Coronary artery (tissue), 2 donors: ENCODE results near the gene MRPL45.

ENCODE experiments used
- DNase-seq: peaks from one replicate; pipeline ENCODE4 v3.0.0-alpha.2; 2017; ENCODE audit warnings: low spot score
- H3K27ac ChIP-seq, 2 donors: fragments of 200-600 bp; sonication (generic); one replicate each; pipeline ENCODE4 v1.5.1; 2016 to 2019
- H3K4me3 ChIP-seq: fragments of 200-600 bp; sonication (generic); 2 replicates; pipeline ENCODE4 v1.5.1; 2016; ENCODE audit warnings: mild to moderate bottlenecking, moderate library complexity
- CTCF ChIP-seq: fragments of 200-600 bp; sonication (generic); IDR thresholded peaks from one replicate; pipeline ENCODE4 v1.5.1; 2019; ENCODE audit warnings: antibody characterized with exemption

Gene MRPL45

GRCh38 chr17:38325221-38325851 lies 28.4 kb downstream of the MRPL45 start:
- Histone ChIP-seq H3K27ac (no peak overlapping the region), H3K4me3 (no peak overlapping the region)
- TF ChIP-seq CTCF, result no peak
- DNase-seq, result peak; percentile 33

DNA sequence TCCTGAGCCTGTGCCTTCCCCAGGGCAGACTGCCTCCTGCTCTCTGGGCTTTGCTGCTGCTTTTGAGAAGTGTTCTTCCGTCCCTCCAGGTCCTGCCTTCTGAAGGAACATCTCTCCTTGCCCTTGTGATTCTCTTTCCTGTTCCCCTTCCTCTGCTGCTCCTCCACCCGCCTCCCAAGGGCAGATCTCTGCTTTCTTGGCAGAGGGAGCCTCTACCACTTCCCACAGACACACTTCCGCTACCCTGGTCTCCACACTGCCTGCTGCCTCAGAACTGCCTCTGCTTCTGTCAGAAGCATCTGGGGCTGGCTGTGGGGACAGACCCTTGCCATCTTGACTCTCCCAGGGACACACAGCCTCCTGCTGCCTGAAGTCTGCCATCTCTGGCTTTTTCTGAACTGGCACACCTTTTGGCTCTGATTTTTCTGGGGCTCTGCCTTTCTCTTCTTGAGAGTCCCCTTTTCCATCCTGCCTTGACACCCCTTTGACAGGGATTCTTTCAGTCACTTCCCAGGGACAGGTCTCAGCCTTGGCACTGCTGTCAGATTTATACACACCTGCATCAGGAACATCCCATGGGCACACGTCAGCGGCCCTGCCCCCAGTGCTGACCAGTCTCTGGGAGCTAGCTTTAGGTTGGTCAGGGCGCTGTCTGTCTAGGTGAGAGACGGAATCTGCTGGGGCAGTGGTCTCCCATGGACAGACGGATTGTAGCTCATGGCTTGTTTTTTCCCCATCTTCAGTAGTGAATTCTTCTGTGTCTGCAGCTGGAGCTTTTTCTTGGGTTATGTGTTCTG lies 30.2 kb downstream of the MRPL45 start:
- Histone ChIP-seq H3K27ac (peak overlapping the region in 1 of 2 donors; percentile 30), H3K4me3 (no peak overlapping the region)
- no peak for TF ChIP-seq CTCF
- peak; percentile 62 for DNase-seq

GRCh38 chr17:38327936-38328335 lies 31.0 kb downstream of the MRPL45 start:
- Histone ChIP-seq H3K27ac (no peak overlapping the region), H3K4me3 (no peak overlapping the region)
- no peak for TF ChIP-seq CTCF
- peak; percentile 26 for DNase-seq

DNA sequence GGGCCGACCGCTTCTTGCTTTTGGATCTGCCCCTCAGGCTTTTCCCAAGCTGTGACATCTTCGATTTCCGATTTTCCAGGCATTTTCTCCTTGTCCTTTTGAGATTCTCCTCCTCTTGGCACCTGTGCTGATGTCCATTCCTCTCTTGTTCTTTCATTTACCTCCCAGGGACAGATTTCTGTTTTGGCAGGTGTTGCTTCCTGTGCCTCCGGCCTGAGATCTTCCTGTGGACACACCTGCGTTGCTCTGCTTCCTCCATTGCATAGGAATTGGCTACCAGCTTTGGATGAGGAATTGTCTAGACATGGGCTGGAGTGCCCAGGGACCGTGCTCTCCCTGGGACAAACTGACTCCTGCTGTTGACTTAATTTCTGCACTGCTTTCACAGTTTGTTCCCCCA lies 31.7 kb downstream of the MRPL45 start:
- no peak for DNase-seq
- no peak for TF ChIP-seq CTCF
- Histone ChIP-seq H3K4me3 (no peak overlapping the region), H3K27ac (no peak overlapping the region)

GRCh38 chr17:38329284-38329683 lies 32.3 kb downstream of the MRPL45 start:
- no peak overlapping the region for H3K27ac ChIP-seq
- TF ChIP-seq CTCF, result no peak
- peak; percentile 53 for DNase-seq
- no peak overlapping the region for H3K4me3 ChIP-seq

DNA sequence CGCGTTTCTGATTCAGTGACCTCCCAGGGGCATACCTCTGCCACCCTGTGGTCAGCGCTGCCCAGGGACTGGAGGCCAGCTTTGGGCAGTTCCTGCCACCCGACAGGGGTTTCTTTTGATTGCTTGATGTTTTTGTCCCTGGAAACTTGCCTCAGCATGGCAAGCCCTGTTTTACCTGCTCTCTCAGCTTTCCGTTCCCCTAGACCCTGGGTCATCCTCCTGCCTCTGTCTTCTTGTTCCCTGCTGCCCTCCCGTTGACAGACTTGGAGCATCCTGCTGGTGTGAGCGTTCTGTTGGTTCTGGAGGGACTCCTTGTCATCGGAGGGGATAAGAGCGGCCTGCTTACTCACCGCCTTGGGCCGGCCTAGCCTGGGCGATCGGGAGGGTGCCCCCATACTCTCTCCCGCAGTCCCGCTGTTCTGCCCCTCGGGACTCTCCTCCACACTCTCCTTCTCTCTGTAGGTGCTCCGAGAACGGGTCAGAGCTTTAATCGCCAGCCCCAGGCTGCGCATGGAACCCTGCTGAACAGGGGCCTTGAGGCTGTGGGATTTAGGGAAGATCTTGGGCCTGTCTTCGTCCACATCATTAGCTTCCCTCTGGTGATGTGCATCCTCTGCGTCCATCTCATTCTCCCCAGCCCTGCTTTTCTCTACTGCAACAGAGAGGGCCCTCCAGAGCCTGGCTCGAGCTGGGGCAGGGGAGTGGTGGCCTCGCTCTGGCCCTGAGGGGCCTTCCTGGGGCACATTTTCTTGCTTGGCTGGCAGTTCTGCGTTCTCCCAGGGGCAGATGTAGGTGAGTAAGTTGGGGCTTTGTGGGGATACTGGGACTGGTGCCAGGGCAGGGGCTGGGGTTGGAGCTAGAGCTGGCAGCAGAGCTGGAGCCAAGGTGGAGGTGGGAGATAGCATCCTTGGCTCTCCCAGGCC lies 33.1 kb downstream of the MRPL45 start:
- Histone ChIP-seq H3K27ac (no peak overlapping the region), H3K4me3 (no peak overlapping the region)
- no peak for TF ChIP-seq CTCF
- DNase-seq, result no peak
